ENCODE measurements around the gene TOB1. TPM values are rescaled to one million over a fixed set of nuclear protein-coding genes. Genes with fewer than 3 reads are reported as not detected.
"Not testable (repeated sequence)": the region's sequence is repeated elsewhere in the genome, so short reads cannot be mapped to it uniquely, and the experiment has no call there.

The TOB1 gene
- total and polyA plus RNA-seq, 5 donors: 31.0 to 73.2 (median 64.2) TPM

DNA sequence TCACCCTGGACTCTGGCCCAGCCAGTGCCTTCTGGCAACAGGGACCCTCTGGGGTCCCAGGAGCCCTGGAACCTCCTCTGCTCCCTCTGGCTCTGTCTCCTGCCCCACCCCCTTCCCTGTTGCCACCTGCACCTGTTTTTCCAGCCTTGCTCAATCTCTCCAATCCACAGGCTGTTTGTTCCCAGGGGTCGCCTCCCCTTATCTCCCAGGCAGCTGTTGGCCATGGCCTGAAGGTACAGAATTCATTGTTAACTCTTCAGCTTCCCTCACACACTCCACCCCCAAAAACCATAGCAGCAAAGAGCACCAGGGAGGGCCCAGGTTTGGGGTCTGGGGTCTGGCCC, 39.3 kb upstream of the TOB1 start:
- no peak for DNase-seq
- no peak overlapping the region for H3K4me3 ChIP-seq (ENCODE audit: low read length)
- ATAC-seq: no peak
- 43% methylated on average over 1 of the region's 1 CpG for WGBS
- no peak overlapping the region for H3K27ac ChIP-seq (ENCODE audit: low read length)
- no peaks in the 10 kb centered on the region for H3K9me3 ChIP-seq (ENCODE audit: control insufficient read depth, low read length)
- intact Hi-C loops (cut with DNase I): no loop called here
- no peaks in the 10 kb centered on the region for H3K27me3 ChIP-seq (ENCODE audit: control insufficient read depth, insufficient read depth)
- H3K4me1 ChIP-seq (ENCODE audit: control insufficient read depth, insufficient read depth, low read length): peaks cover 6% of the 10 kb centered on the region

DNA sequence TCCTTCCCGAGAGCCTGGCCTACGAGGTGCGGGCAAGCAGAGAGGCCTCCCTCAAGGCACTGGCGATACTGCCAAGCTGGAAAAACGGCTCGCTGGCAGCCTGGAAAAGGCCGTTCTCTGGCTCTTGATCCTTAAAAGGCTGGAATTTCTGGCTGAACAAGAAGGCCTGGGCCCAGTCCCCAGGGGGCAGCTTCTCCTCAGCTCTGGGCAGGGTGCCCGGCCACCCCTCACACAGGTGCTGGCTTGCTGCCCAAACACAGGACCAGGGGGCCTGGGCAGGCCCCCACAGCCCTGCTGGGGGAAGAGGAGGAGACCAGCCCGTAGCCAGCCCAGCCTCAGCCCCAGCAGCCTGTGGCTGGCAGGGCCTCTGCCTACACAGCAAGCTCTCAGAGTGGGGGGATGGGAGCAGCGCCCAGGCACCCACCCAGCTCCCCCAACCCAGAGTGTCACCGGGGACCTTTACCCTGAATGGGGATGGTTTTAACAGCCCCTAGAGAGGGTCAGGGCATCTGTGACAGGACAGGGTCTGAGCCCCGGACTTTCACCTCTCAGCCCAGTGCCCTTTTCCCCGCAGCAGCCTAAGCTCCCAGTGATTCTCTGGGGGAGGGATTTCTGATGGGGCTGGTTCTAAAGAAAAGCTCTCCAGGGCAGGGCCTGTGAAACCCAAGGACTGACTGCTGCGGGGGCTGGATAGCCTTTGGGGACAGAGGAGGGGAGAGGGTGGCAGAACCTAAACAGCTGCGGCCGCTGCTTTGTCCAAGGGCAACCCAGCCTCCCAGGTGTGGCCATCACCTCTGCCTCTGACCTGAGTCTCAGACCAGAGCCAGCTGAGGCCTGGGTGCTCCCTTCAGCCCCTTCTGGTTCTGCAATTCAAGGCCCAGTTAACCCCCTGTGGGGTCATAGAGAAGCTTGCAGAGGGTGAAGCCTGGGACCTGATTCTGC, 38.6 kb upstream of the TOB1 start:
- Histone ChIP-seq H3K27ac (ENCODE audit: low read length) (peak overlapping the region; percentile 65), H3K4me1 (ENCODE audit: control insufficient read depth, insufficient read depth, low read length) (peaks cover 6% of the 10 kb centered on the region), H3K27me3 (ENCODE audit: control insufficient read depth, insufficient read depth) (no peaks in the 10 kb centered on the region), H3K9me3 (ENCODE audit: control insufficient read depth, low read length) (no peaks in the 10 kb centered on the region), H3K4me3 (ENCODE audit: low read length) (no peak overlapping the region)
- ATAC-seq (peak; percentile 62 to 72), DNase-seq (peak; percentile 51 to 79 (median 77))
- intact Hi-C loops (cut with DNase I): no loop called here
- WGBS: 45% methylated on average over 16 of the region's 16 CpGs

DNA sequence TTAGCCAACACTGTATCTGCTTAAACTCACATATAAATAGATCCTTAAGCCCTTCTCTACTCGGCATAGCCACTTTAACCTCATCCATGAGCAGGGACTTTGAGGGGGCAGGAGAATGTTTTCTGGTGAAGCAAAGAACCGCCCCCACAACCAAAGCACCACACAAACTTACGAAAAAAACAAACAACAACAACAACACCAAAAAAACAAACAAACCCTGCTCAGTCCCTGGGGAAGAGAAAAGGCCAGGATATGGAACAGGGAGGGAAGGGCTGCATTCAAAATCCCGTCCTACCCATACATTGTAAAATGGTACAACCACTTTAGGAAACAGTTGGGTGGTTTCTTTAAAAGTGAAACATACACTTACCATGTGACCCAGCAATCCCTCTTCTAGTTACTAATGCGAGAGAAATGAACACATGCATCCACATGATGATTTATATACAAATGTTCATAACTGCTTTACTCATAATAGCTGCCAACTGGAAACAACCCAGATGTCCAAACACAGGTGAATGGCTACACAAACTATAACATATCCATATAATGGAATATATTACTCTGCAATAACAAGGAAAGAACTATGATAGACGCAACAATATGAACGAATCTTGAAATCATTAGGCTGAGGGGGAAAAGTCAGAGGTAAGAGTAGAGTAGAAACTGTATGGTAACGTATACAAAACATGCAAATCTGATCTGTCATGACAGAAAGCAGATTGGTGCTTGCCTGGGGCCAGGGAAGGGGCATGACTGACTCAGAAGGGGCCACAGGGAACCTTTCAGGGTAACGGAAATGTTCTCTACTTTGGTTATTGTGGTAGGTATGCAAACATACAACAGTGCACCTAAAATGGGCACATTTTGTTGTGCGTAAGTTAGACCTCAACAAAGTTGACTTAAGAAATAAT, 37.7 kb upstream of the TOB1 start:
- Histone ChIP-seq H3K9me3 (ENCODE audit: control insufficient read depth, low read length) (no peaks in the 10 kb centered on the region), H3K4me1 (ENCODE audit: control insufficient read depth, insufficient read depth, low read length) (peaks cover 6% of the 10 kb centered on the region), H3K27me3 (ENCODE audit: control insufficient read depth, insufficient read depth) (no peaks in the 10 kb centered on the region), H3K4me3 (ENCODE audit: low read length) (no peak overlapping the region), H3K27ac (ENCODE audit: low read length) (peak overlapping the region; percentile 65)
- DNase-seq (no peak), ATAC-seq (no peak)
- intact Hi-C loops (cut with DNase I): no loop called here
- WGBS: 78% methylated on average over 10 of the region's 10 CpGs

- Histone ChIP-seq H3K27ac (ENCODE audit: low read length) (no peak overlapping the region), H3K4me3 (ENCODE audit: low read length) (no peak overlapping the region), H3K27me3 (ENCODE audit: control insufficient read depth, insufficient read depth) (no peaks in the 10 kb centered on the region), H3K9me3 (ENCODE audit: control insufficient read depth, low read length) (no peaks in the 10 kb centered on the region), H3K4me1 (ENCODE audit: control insufficient read depth, insufficient read depth, low read length) (peaks cover 6% of the 10 kb centered on the region)
- 76% methylated on average over 9 of the region's 9 CpGs for WGBS
- intact Hi-C loops (cut with DNase I): no loop called here
- DNase-seq (no peak), ATAC-seq (no peak)
These were observed 36.5 kb upstream of the TOB1 start for GRCh38 chr17:50902372-50903353.

DNA sequence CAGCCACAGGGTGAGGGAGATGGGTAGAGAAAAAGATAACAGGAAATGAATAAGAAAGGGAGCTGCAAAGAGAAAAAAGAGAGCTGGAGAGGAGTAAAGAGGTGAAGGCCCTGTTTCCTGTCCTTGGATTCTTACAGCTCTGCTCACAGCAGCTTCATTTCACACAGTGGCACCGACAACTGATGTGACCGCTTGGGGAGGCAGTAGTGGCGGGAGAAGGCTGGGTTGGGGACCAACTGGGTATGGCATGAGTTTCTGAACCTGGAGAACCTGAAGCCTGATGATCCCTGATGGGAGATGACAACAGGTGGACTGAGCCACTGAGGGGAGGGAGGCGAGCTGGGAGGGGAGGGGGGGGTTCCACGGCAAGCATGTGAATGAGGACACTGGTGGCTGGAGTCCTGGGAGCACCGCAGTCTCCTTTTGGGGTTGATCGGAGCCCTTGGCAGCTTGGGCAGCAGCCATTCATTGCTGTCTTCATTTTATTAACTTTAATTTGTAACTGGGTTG, 34.3 kb upstream of the TOB1 start:
- Histone ChIP-seq H3K27ac (ENCODE audit: low read length) (no peak overlapping the region), H3K4me1 (ENCODE audit: control insufficient read depth, insufficient read depth, low read length) (peaks cover 6% of the 10 kb centered on the region), H3K9me3 (ENCODE audit: control insufficient read depth, low read length) (no peaks in the 10 kb centered on the region), H3K27me3 (ENCODE audit: control insufficient read depth, insufficient read depth) (no peaks in the 10 kb centered on the region), H3K4me3 (ENCODE audit: low read length) (no peak overlapping the region)
- DNase-seq (no peak), ATAC-seq (no peak)
- intact Hi-C loops (cut with DNase I): no loop called here
- 83% methylated on average over 7 of the region's 7 CpGs for WGBS

DNA sequence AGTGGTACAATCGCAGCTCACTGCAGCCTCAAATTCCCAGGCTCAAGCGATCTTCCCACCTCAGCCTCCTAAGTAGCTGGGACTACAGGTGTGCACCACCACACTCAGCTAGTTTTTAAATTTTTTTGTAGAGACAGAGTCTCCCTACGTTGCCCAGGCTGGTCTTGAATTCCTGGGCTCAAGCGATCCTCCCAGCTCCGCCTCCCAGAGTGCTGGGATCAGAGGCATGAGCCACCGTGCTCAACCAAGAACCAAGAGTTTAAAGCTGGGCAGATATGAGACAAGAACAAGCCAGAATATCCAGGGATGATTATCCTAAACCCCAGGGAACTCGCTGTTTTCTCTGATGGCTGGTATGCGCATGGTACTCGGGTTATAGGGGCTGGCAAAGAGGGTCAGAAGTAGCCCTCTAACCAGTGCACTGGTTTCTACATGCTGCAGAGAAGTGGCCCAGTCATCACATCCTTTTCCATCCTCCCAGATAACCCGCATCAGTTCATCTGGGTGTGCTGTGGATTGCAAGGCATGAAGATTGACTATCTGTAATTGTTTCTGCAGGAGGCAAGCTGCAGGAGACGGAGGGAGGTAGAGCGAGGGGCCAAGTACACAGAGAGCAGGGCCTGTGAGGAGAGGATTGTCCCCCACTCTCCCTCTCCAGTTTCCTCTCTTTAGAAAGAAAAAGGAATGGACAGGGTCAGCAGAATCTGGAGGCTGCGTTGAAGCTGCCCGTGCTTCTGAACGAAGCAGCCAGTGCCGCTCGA, 33.6 kb upstream of the TOB1 start:
- WGBS: 78% methylated on average over 17 of the region's 17 CpGs

GRCh38 chr17:50899005-50899460, 32.9 kb upstream of the TOB1 start:
- H3K9me3 ChIP-seq (ENCODE audit: control insufficient read depth, low read length): no peaks in the 10 kb centered on the region
- no peaks in the 10 kb centered on the region for H3K27me3 ChIP-seq (ENCODE audit: control insufficient read depth, insufficient read depth)
- ATAC-seq (no peak), DNase-seq (no peak)
- 93% methylated on average over 6 of the region's 6 CpGs for WGBS
- intact Hi-C loops (cut with DNase I): no loop called here
- no peak overlapping the region for H3K4me3 ChIP-seq (ENCODE audit: low read length)
- H3K4me1 ChIP-seq (ENCODE audit: control insufficient read depth, insufficient read depth, low read length): peaks cover 2% of the 10 kb centered on the region
- no peak overlapping the region for H3K27ac ChIP-seq (ENCODE audit: low read length)

More for the DNA sequence above, 33.6 kb upstream of the TOB1 start:
- Histone ChIP-seq H3K4me3 (ENCODE audit: low read length) (no peak overlapping the region), H3K4me1 (ENCODE audit: control insufficient read depth, insufficient read depth, low read length) (peaks cover 2% of the 10 kb centered on the region), H3K9me3 (ENCODE audit: control insufficient read depth, low read length) (no peaks in the 10 kb centered on the region), H3K27ac (ENCODE audit: low read length) (no peak overlapping the region), H3K27me3 (ENCODE audit: control insufficient read depth, insufficient read depth) (no peaks in the 10 kb centered on the region)
- no peak for DNase-seq
- intact Hi-C loops (cut with DNase I): no loop called here
- ATAC-seq: no peak

GRCh38 chr17:50898369-50899004, 32.3 kb upstream of the TOB1 start:
- intact Hi-C loops (cut with DNase I): no loop called here
- DNase-seq (no peak), ATAC-seq (no peak)
- Histone ChIP-seq H3K4me3 (ENCODE audit: low read length) (no peak overlapping the region), H3K27ac (ENCODE audit: low read length) (no peak overlapping the region), H3K27me3 (ENCODE audit: control insufficient read depth, insufficient read depth) (no peaks in the 10 kb centered on the region), H3K4me1 (ENCODE audit: control insufficient read depth, insufficient read depth, low read length) (peaks cover 2% of the 10 kb centered on the region), H3K9me3 (ENCODE audit: control insufficient read depth, low read length) (no peaks in the 10 kb centered on the region)
- 99% methylated on average over 4 of the region's 4 CpGs for WGBS

DNA sequence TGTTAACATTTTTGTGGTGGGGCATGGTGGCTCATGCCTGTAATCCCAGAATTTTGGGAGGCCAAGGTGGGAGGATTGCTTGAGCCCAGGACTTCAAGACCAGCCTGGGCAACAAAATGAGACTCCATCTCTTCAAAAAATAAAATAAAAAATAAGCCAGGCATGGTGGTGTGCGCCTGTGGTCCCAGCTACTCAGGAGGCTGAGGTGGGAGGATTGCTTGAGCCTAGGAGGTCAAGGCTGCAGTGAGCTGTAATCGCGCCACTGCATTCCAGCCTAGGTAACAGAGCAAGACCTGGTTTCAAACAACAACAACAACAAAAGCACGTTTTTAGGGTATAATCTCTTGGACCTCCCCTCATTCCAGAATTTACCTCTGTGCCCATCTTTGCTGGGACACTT, 28.4 kb upstream of the TOB1 start:
- H3K27ac ChIP-seq (ENCODE audit: low read length); DNase-seq; intact Hi-C loops (cut with DNase I); H3K4me3 ChIP-seq (ENCODE audit: low read length); H3K9me3 ChIP-seq (ENCODE audit: control insufficient read depth, low read length); H3K4me1 ChIP-seq (ENCODE audit: control insufficient read depth, insufficient read depth, low read length); H3K27me3 ChIP-seq (ENCODE audit: control insufficient read depth, insufficient read depth); ATAC-seq: not testable (repeated sequence)
- WGBS: 88% methylated on average over 4 of the region's 4 CpGs

All from right cardiac atrium (tissue), 5 donors.